Spinal cord (tissue), 10 donors: ENCODE results near the gene CYLD. TPM values are rescaled to one million over a fixed set of nuclear protein-coding genes. Genes with fewer than 3 reads are reported as not detected.

ENCODE experiments used
- DNase-seq, 6 donors: peaks; one replicate each; pipeline versions ENCODE4 v3.0.0 to v3.0.0-alpha.2; 2013 to 2015; ENCODE audit warnings: low spot score in 6 of 6, low read depth in 4 of 6
- H3K27ac ChIP-seq: one replicate; pipeline ENCODE4 v1.5.1; 2013; ENCODE audit warnings: low read depth, low read length, control low read depth
- H3K27me3 ChIP-seq: one replicate; pipeline ENCODE4 v1.6.1; 2013; ENCODE audit warnings: low read length; ENCODE audit not compliant: control insufficient read depth, insufficient read depth
- H3K36me3 ChIP-seq: one replicate; pipeline ENCODE4 v1.6.1; 2013; ENCODE audit warnings: low read length; ENCODE audit not compliant: control insufficient read depth, insufficient read depth
- H3K4me1 ChIP-seq: one replicate; pipeline ENCODE4 v1.6.1; 2013; ENCODE audit warnings: low read length; ENCODE audit not compliant: control insufficient read depth, insufficient read depth
- H3K4me3 ChIP-seq: one replicate; pipeline ENCODE4 v1.5.1; 2013; ENCODE audit warnings: low read depth, low read length, control low read depth
- H3K9me3 ChIP-seq: one replicate; pipeline ENCODE4 v1.6.1; 2013; ENCODE audit warnings: low read length; ENCODE audit not compliant: control insufficient read depth, insufficient read depth
- WGBS: methylation state at CpG from one replicate; pipeline ENCODE4 v1.1.5; 2013; ENCODE audit warnings: missing lambda C conversion rate; ENCODE audit not compliant: insufficient coverage; 5-methylcytosine and 5-hydroxymethylcytosine counted together
- polyA plus RNA-seq, 2 donors: library from polyadenylated mRNA; unstranded; fragments of 120-200 nt; gene quantifications; one replicate each; pipeline ENCODE4 v1.2.1, GENCODE V29; 2013; ENCODE audit not compliant: insufficient read length in 2 of 2
- total RNA-seq, 2 donors: library from RNA; depleted of rRNA in 1 of 2; stranded (reverse); fragments of 120-200 nt in 1 of 2; fragments of >200 nt in 1 of 2; gene quantifications; one replicate each; pipeline versions ENCODE4 v1.2.3 to v1.2.4, GENCODE V29; 2013 to 2014
- donor health status: healthy.

Gene CYLD
- total and polyA plus RNA-seq, 4 donors: 28.4 to 65.8 (median 36.2) TPM

DNA sequence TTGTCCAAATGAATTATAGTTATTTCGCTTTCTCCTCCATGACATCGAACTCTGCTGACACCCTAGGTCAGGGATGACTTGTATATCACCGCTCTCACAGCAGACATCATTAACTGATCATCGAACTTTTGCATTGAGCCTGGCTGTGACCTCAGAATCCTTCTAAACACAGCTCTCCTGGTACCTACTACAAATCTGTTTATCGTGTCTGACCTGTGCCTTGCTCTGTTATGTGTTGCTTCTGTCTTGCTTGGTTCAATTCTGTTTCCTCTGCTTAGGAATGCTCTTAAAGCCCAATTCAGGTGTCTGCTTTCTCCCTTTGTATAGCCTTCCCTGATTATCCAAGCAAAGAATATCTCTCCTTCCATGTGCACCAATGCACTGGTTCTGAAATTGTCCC lies 78.3 kb downstream of the CYLD start:
- Histone ChIP-seq H3K27me3 (no peaks in the 10 kb centered on the region), H3K27ac (no peak overlapping the region), H3K9me3 (no peaks in the 10 kb centered on the region), H3K4me1 (no peaks in the 10 kb centered on the region), H3K36me3 (no peaks in the 10 kb centered on the region), H3K4me3 (no peak overlapping the region)
- WGBS: 94% methylated on average over 4 of the region's 5 CpGs
- no peak for DNase-seq

DNA sequence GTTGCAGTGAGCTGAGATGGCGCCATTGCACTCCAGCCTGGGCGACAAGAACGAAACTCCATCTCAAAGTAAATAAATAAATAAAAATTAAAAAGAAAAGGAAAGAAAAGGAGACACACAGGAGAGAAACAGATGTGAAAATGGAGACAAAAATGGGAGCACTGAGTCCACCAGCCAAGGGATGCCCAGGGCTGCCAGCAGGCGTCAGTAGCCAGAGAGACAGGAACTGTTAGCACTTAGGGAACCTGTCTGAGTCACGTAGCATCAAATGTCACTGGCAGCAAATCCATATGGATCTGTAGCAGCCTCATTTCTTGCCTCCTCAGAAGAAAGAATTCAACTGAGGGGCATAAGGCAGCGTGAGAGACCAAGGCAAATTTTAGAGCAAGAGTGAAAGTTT lies 79.7 kb downstream of the CYLD start:
- no peak overlapping the region for H3K27ac ChIP-seq
- H3K4me1 ChIP-seq: no peaks in the 10 kb centered on the region
- WGBS: 96% methylated on average over 3 of the region's 6 CpGs
- no peaks in the 10 kb centered on the region for H3K9me3 ChIP-seq
- no peaks in the 10 kb centered on the region for H3K36me3 ChIP-seq
- DNase-seq: no peak
- H3K27me3 ChIP-seq: no peaks in the 10 kb centered on the region
- no peak overlapping the region for H3K4me3 ChIP-seq

DNA sequence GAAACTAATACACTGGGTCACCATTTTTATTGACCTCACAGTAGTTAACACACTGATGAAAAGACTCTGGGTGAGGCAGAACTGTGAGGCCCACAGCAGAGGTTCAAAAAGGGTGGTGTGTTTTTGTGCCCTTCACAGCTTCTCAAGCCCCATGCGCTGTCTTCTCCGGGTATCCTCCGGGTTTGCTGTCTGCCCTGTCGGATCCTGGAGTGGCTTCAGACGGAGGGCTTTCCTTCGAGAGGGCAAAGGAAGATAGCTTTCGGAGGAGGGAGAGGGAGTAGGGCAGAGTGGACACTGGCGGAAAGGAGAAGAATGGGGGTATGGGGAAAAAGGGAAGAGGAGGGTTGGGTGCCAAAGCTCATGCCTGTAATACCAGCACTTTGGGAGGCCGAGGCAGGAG lies 80.8 kb downstream of the CYLD start:
- Histone ChIP-seq H3K4me3 (no peak overlapping the region), H3K27me3 (no peaks in the 10 kb centered on the region), H3K27ac (no peak overlapping the region), H3K9me3 (no peaks in the 10 kb centered on the region), H3K4me1 (no peaks in the 10 kb centered on the region), H3K36me3 (no peaks in the 10 kb centered on the region)
- 93% methylated on average over 9 of the region's 9 CpGs for WGBS
- DNase-seq: no peak

- no peaks in the 10 kb centered on the region for H3K9me3 ChIP-seq
- WGBS: 92% methylated on average over 2 of the region's 3 CpGs
- no peaks in the 10 kb centered on the region for H3K36me3 ChIP-seq
- no peak for DNase-seq
- no peak overlapping the region for H3K4me3 ChIP-seq
- H3K27ac ChIP-seq: no peak overlapping the region
- H3K4me1 ChIP-seq: no peaks in the 10 kb centered on the region
- no peaks in the 10 kb centered on the region for H3K27me3 ChIP-seq
Observed at GRCh38 chr16:50826797-50827316, 85.0 kb downstream of the CYLD start.

DNA sequence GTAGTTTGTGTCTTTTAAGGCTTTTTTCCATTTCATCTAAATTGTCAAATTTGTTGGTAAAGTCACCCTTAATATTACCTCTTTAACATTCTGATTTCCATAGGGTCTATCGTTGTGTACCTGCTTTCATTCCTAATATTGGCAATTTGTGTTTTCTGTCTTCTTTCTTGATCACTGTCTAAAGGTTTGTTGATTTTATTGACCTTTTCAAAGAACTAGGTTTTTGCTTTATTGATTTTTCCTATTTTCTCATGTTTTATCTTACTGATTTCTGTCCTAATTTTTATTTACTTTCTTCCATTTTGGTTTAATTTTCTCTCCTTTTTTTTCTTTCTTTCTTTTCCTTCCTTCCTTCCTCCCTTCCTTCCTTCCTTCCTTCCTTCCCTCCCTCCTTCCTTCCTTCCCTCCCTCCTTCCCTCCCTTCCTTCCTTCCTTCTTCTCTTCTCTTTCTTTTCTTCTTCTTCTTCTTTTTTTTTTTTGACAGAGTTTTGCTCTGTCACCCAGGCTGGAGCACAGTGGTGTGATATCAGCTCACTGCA lies 86.3 kb downstream of the CYLD start:
- DNase-seq: no peak
- no peak overlapping the region for H3K27ac ChIP-seq
- no CpG with 5 or more reads among the region's 1 CpG for WGBS

GRCh38 chr16:50830698-50831097 lies 88.8 kb downstream of the CYLD start:
- Histone ChIP-seq H3K4me3 (no peak overlapping the region), H3K9me3 (no peaks in the 10 kb centered on the region), H3K27me3 (no peaks in the 10 kb centered on the region), H3K4me1 (no peaks in the 10 kb centered on the region), H3K36me3 (no peaks in the 10 kb centered on the region), H3K27ac (no peak overlapping the region)
- 87% methylated on average over 5 of the region's 5 CpGs for WGBS
- no peak for DNase-seq

More for the DNA sequence above, 86.3 kb downstream of the CYLD start:
- Histone ChIP-seq H3K27me3 (no peaks in the 10 kb centered on the region), H3K36me3 (no peaks in the 10 kb centered on the region), H3K4me3 (no peak overlapping the region), H3K4me1 (no peaks in the 10 kb centered on the region), H3K9me3 (no peaks in the 10 kb centered on the region)

DNA sequence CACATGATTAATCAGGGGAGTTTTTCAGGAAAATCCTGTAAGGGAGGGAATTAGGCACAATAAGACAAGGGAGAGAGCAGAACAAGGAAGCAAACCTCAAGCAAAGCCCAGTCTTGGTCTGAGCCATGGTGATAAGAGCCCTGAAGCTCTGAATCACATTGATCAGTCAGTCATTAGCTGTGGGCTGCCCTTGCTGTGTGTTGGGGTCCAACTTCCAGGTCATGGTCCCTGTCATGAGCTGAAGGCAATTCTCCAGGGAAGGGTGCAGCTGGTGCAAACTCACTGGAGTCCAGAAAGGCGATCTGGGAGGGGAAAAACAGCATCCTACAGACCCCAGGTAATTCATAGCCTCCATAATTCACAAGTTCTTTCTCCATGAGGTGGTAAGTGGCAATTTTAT lies 89.9 kb downstream of the CYLD start:
- no peak for DNase-seq
- H3K27ac ChIP-seq: no peak overlapping the region
- H3K27me3 ChIP-seq: no peaks in the 10 kb centered on the region
- no CpG with 5 or more reads among the region's 1 CpG for WGBS
- no peak overlapping the region for H3K4me3 ChIP-seq
- peaks cover 7% of the 10 kb centered on the region for H3K4me1 ChIP-seq
- H3K9me3 ChIP-seq: no peaks in the 10 kb centered on the region
- H3K36me3 ChIP-seq: no peaks in the 10 kb centered on the region

GRCh38 chr16:50833929-50834328 lies 92.0 kb downstream of the CYLD start:
- 100% methylated on average over 1 of the region's 3 CpGs for WGBS
- H3K4me1 ChIP-seq: peaks cover 11% of the 10 kb centered on the region
- no peak for DNase-seq
- H3K27ac ChIP-seq: no peak overlapping the region
- H3K36me3 ChIP-seq: no peaks in the 10 kb centered on the region
- H3K9me3 ChIP-seq: no peaks in the 10 kb centered on the region
- no peaks in the 10 kb centered on the region for H3K27me3 ChIP-seq
- no peak overlapping the region for H3K4me3 ChIP-seq

DNA sequence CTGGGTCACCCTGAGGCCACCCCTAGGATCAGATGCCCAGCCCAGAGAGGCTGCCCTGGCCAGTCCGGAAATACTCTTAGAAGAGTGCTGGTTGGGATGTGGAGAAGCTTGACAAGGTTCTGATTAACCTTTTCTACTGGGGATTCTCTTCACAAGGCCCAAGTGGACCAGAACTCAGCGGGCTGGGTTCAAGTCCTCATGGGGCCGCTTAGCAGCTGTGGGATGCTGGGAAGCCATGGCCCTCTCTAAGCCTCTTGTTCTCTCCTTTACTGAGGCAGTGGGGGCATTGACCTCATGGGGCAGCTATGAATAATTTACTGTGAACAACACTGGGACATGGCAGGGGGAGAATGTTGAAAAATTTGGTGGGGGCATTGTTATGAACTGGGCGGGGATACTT lies 92.8 kb downstream of the CYLD start:
- H3K9me3 ChIP-seq: no peaks in the 10 kb centered on the region
- H3K4me3 ChIP-seq: no peak overlapping the region
- no peak overlapping the region for H3K27ac ChIP-seq
- DNase-seq: no peak
- 100% methylated on average over 1 of the region's 4 CpGs for WGBS
- H3K4me1 ChIP-seq: peaks cover 11% of the 10 kb centered on the region
- no peaks in the 10 kb centered on the region for H3K36me3 ChIP-seq
- no peaks in the 10 kb centered on the region for H3K27me3 ChIP-seq

DNA sequence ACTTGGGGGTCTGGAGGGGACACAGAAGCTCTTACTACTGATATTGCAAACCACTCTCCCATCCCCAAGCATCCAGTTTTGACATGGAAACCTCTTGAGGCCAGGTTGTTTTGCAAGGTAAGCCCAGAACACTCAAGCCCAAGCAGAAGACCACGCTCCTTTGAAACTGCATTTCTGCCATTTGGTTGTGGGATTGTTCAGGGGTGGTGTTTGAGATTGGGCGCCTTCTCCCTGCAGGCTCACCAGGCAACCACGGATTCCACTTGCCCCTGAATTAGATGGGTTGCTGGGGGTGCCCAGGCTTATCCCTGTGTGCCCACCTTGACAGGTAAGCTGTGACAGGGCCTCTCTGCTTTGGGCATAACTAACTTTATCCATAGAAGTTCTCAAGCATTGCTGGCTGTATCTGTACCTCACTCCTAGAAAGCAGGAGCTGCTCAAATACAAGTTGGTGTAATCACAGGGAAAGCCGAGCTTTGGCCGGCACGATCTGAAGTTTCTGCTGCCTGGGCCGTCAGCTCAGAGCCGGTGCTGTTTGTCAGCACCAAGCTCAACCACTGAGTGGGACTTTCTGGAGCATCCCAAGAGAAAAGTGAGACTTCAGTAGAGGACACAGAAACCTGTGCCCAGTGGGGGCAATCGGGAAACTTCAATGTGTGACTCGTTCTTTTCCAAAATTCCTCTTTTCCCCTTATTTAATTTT lies 93.6 kb downstream of the CYLD start:
- Histone ChIP-seq H3K27ac (no peak overlapping the region), H3K27me3 (peaks cover 5% of the 10 kb centered on the region), H3K9me3 (no peaks in the 10 kb centered on the region), H3K36me3 (no peaks in the 10 kb centered on the region), H3K4me3 (no peak overlapping the region), H3K4me1 (peaks cover 11% of the 10 kb centered on the region)
- 40% methylated on average over 7 of the region's 10 CpGs for WGBS
- peak in 2 of 6 donors; percentile 6 to 36 for DNase-seq
